Naive thymus-derived CD8-positive, alpha-beta T cell (primary cell): ENCODE data around the gene HSP90B1. TPM values are rescaled to one million over a fixed set of nuclear protein-coding genes. Genes with fewer than 3 reads are reported as not detected.

ENCODE experiments used
- ATAC-seq, 2 donors: fragments of 150-1000 bp; cut with Tn5 transposase in 1 of 2; sonication (Bioruptor Pico), chemical (Tn5 transposase) in 1 of 2; 1 replicate in 1 of 2; 2 replicates in 1 of 2; pipeline ENCODE4 v1.10.0; 2021; ENCODE audit warnings: mild to moderate bottlenecking in 2 of 2, moderate library complexity in 2 of 2
- POLR2A ChIA-PET: fragments of 350-600 bp; sonication (Branson Sonifier 250); formaldehyde crosslinking; loops from one replicate; lab custom pipeline; 2021; ENCODE audit warnings: antibody characterized with exemption; lab: Charles Lee
- DNase-seq, 10 donors: peaks; one replicate each; pipeline versions ENCODE4 v3.0.0 to v3.0.0-alpha.2; 2020 to 2022
- H3K27ac Mint-ChIP-seq, 10 donors: one replicate each; pipeline ENCODE4 v1.8.0; 2020 to 2022; ENCODE audit warnings: mild to moderate bottlenecking in 10 of 10, mixed read lengths in 10 of 10, moderate library complexity in 4 of 10, inconsistent platforms in 1 of 10
- H3K27me3 Mint-ChIP-seq, 5 donors: one replicate each; pipeline ENCODE4 v1.8.0; 2021 to 2022; ENCODE audit warnings: mixed read lengths in 5 of 5
- H3K36me3 Mint-ChIP-seq, 3 donors: one replicate each; pipeline ENCODE4 v1.8.0; 2020 to 2022; ENCODE audit warnings: mixed read lengths in 3 of 3, mild to moderate bottlenecking in 2 of 3, inconsistent platforms in 1 of 3
- H3K4me1 Mint-ChIP-seq, 4 donors: one replicate each; pipeline ENCODE4 v1.8.0; 2021 to 2022; ENCODE audit warnings: mixed read lengths in 4 of 4
- H3K4me3 Mint-ChIP-seq, 10 donors: one replicate each; pipeline ENCODE4 v1.8.0; 2020 to 2022; ENCODE audit warnings: mild to moderate bottlenecking in 10 of 10, mixed read lengths in 10 of 10, moderate library complexity in 6 of 10, inconsistent platforms in 1 of 10
- H3K9me3 Mint-ChIP-seq, 9 donors: one replicate each; pipeline ENCODE4 v1.8.0; 2020 to 2022; ENCODE audit warnings: mixed read lengths in 9 of 9, mild to moderate bottlenecking in 3 of 9, inconsistent platforms in 1 of 9, moderate library complexity in 1 of 9
- polyA plus RNA-seq, 3 donors: library from polyadenylated mRNA; unstranded; fragments of 300-500 nt; fragmentation: Illumina TruSeq; gene quantifications; one replicate each; pipeline ENCODE4 v1.2.3, GENCODE V29; 2021
- total RNA-seq, 8 experiments: library from RNA in 2 of 8; stranded (reverse) in 2 of 8; gene quantifications; one replicate each; pipeline ENCODE4 v1.2.3 and lab custom pipeline; 2021 to 2026

HSP90B1 gene
- total and polyA plus RNA-seq, 5 experiments from 2014 or later: 174 to 297 (median 223) TPM

DNA sequence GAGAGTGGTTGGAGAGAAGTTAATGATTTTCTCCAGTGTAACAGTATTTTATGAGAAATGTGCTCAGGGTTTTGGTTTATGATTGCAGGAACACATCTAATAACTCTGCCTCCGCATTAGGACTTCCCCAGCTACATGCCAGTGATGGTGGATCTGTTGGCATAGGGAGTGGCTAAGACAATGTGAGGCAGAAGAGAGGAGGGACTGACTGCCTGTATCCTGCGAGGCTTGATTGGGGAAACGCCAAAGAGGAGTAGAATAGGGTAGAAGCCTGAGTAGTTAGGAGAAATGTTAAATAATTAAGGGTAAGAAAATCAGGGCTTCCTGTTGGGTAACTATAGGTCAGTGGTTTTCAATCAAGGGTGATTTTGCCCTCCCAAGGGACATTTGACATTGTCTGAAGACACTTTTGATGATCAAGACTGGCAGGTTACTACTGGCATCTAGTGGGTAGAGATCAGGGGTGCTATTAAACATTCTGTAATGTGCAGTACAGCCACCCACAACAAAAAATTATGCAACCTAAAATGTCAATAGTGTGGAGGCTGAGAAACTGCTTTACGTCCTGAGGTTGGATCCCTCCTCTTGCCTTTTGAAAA is 48.3 kb downstream of the HSP90B1 start:
- H3K27ac Mint-ChIP-seq: peak overlapping the region in 5 of 10 donors; percentile 40 to 83 (median 53)

GRCh38 chr12:103986829-103987228 is 56.6 kb downstream of the HSP90B1 start:
- Mint-ChIP-seq H3K9me3 (no peaks in the 10 kb centered on the region), H3K4me1 (no peaks in the 10 kb centered on the region), H3K4me3 (no peak overlapping the region), H3K27me3 (no peaks in the 10 kb centered on the region), H3K36me3 (peaks cover 0 to 56% (median 6%) of the 10 kb centered on the region in 3 donors), H3K27ac (peak overlapping the region in 2 of 10 donors; percentile 22 to 24)
- ATAC-seq (no peak), DNase-seq (no peak)
- POLR2A ChIA-PET: no interaction called here

More for the DNA sequence above, 48.3 kb downstream of the HSP90B1 start:
- ATAC-seq (no peak), DNase-seq (no peak)
- H3K9me3 Mint-ChIP-seq: no peaks in the 10 kb centered on the region
- peaks cover 17 to 41% (median 22%) of the 10 kb centered on the region in 4 donors for H3K4me1 Mint-ChIP-seq
- peaks cover 0 to 82% (median 6%) of the 10 kb centered on the region in 3 donors for H3K36me3 Mint-ChIP-seq
- POLR2A ChIA-PET: interaction anchor here (0.6 kb wide), 1 partner anchor 1037 kb away, joined by 3 read pairs; no protein-coding TSS in a partner anchor
- H3K27me3 Mint-ChIP-seq: no peaks in the 10 kb centered on the region
- no peak overlapping the region for H3K4me3 Mint-ChIP-seq

DNA sequence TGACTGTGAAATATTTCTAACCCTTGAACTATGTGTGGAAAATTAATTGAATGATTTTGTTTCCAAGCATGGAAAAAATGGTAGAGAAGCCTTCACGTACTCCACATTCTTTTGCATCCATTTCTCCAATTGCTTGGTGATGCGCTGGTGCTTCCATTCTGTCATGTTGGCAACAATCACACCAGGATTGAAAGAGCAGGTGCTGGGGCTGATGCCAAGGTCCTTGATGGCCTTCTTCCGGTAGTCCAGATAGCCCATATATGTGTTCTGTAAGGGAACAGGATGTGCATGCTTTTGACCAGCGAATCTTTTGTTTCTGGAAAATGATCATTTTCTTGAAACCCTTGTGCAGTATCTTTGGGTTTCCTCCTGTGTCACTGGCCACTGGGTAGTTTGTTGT is 64.0 kb downstream of the HSP90B1 start:
- H3K27me3 Mint-ChIP-seq: peaks cover 0 to 5% (median 3%) of the 10 kb centered on the region in 5 donors
- no peaks in the 10 kb centered on the region for H3K4me1 Mint-ChIP-seq
- H3K4me3 Mint-ChIP-seq: no peak overlapping the region
- no peaks in the 10 kb centered on the region for H3K9me3 Mint-ChIP-seq
- DNase-seq (no peak), ATAC-seq (no peak)
- POLR2A ChIA-PET: no interaction called here
- peak overlapping the region in 1 of 10 donors; percentile 1 for H3K27ac Mint-ChIP-seq
- H3K36me3 Mint-ChIP-seq: peaks cover 0 to 7% (median 0%) of the 10 kb centered on the region in 3 donors

DNA sequence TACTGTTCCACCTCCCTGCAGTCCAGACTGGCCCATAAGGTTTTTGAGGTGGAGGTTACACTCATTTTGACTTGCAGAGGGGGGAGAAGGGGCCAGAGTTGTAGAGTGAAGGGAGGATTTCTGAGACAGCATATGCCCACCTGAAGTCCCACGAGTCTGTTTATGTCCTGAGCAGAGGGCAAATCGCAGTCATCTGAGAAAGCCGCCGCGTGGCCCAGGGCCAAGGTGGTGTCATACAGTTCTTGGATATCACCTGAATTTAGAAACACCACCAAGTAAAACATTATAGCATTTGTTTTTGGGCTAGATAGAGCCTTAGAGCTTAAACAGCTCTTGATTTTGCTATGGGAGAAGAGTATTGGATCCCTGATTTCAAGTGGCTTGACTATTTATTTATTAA is 66.4 kb downstream of the HSP90B1 start:
- no peaks in the 10 kb centered on the region for H3K4me1 Mint-ChIP-seq
- ATAC-seq: no peak
- H3K36me3 Mint-ChIP-seq: no peaks in the 10 kb centered on the region
- POLR2A ChIA-PET: no interaction called here
- no peak overlapping the region for H3K4me3 Mint-ChIP-seq
- H3K27me3 Mint-ChIP-seq: peaks cover 8 to 25% (median 10%) of the 10 kb centered on the region in 5 donors
- H3K9me3 Mint-ChIP-seq: no peaks in the 10 kb centered on the region
- H3K27ac Mint-ChIP-seq: no peak overlapping the region
- no peak for DNase-seq

DNA sequence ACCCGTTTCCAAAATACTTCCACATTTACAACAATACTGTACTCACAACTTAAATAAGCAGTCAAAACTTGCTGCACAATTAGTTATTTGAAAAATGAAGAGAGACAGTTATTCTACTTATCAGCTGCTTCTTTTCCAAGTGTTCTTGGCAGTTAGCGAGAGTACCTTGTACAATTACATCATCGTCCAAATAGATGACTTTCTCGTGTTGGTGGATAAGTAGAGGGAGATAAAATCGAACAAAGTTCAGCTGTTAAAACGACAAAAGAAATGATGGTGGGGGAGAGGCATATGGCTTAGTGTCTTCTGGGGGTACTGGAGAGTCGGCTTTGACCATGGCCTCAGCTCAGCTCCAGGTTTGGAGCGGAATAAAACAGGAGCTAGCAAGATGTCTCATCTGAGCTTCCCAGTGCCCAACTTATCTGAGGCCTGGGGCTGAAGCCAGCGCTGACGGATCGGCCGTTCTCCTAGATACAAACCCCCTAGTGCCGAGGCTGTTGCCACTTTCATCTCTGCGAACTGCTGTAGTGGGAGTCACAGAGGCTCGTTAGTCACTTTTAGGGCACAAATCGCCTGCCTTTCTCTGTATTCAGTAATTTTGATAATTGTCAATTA is 67.2 kb downstream of the HSP90B1 start:
- Mint-ChIP-seq H3K36me3 (no peaks in the 10 kb centered on the region), H3K4me3 (no peak overlapping the region), H3K27ac (no peak overlapping the region), H3K4me1 (no peaks in the 10 kb centered on the region), H3K27me3 (peaks cover 10 to 28% (median 12%) of the 10 kb centered on the region in 5 donors), H3K9me3 (no peaks in the 10 kb centered on the region)
- POLR2A ChIA-PET: no interaction called here
- no peak for ATAC-seq
- no peak for DNase-seq

Other genes starting within 250 kb of the HSP90B1 start
- gene NT5DC3, start 89.2 kb upstream of the HSP90B1 start, total RNA-seq: 1 to 10 TPM; 5.7 to 6.0 TPM
- under 1 TPM; 0.33 to 0.89 (median 0.89) TPM for gene NT5DC3, start 89.2 kb upstream of the HSP90B1 start, polyA plus RNA-seq
- 10 to 100 TPM; 35.3 to 38.5 TPM for gene TDG, start 35.5 kb downstream of the HSP90B1 start, total RNA-seq
- gene TDG, start 35.5 kb downstream of the HSP90B1 start, polyA plus RNA-seq: 10 to 100 TPM; 19.0 to 21.4 (median 20.0) TPM
- not detected for gene GLT8D2, start 119.8 kb downstream of the HSP90B1 start, total RNA-seq
- not detected for gene GLT8D2, start 119.8 kb downstream of the HSP90B1 start, polyA plus RNA-seq
- gene HCFC2, start 134.1 kb downstream of the HSP90B1 start, total RNA-seq: 10 to 100 TPM; 14.9 to 17.1 TPM
- gene HCFC2, start 134.1 kb downstream of the HSP90B1 start, polyA plus RNA-seq: 1 to 10 TPM; 4.1 to 6.9 (median 6.3) TPM
- 10 to 100 TPM; 22.7 to 26.4 TPM for gene NFYB, start 207.8 kb downstream of the HSP90B1 start, total RNA-seq
- gene NFYB, start 207.8 kb downstream of the HSP90B1 start, polyA plus RNA-seq: 10 to 100 TPM; 26.0 to 38.8 (median 30.3) TPM